D721Med (cell line): ENCODE data around the gene KCNIP1.

Experiments
- DNase-seq: peaks from one replicate; pipeline ENCODE4 v3.0.0; 2011; ENCODE audit warnings: low spot score; ENCODE audit not compliant: insufficient read length
- FAIRE-seq: peaks from 2 replicates; lab custom pipeline; 2011; peaks lifted over from hg19 to GRCh38; lab: Jason Lieb, UNC
- CTCF ChIP-seq: IDR thresholded peaks from 2 replicates; pipeline ENCODE4 v1.5.1; 2012; ENCODE audit warnings: mild to moderate bottlenecking, control low read depth; ENCODE audit not compliant: insufficient read depth; ENCODE audit errors: missing control alignments

KCNIP1 gene

GRCh38 chr5:170641589-170642031, 137.8 kb downstream of the KCNIP1 start:
- FAIRE-seq (no peak), DNase-seq (no peak)
- no peak for TF ChIP-seq CTCF

- no peak for FAIRE-seq
- DNase-seq, result no peak
- no peak for TF ChIP-seq CTCF
These were observed 138.4 kb downstream of the KCNIP1 start for GRCh38 chr5:170642066-170642735.

- TF ChIP-seq CTCF, result no peak
- FAIRE-seq, result no peak
- no peak for DNase-seq
These were observed 139.1 kb downstream of the KCNIP1 start for GRCh38 chr5:170642776-170643436.

GRCh38 chr5:170643591-170643990, 139.8 kb downstream of the KCNIP1 start:
- no peak for FAIRE-seq
- no peak for TF ChIP-seq CTCF

GRCh38 chr5:170644501-170644900, 140.7 kb downstream of the KCNIP1 start:
- no peak for TF ChIP-seq CTCF
- no peak for DNase-seq
- no peak for FAIRE-seq

More at GRCh38 chr5:170643591-170643990, 139.8 kb downstream of the KCNIP1 start:
- DNase-seq, result no peak

GRCh38 chr5:170648541-170648940, 144.7 kb downstream of the KCNIP1 start:
- DNase-seq (no peak), FAIRE-seq (no peak)
- TF ChIP-seq CTCF, result no peak

GRCh38 chr5:170650850-170651249, 147.0 kb downstream of the KCNIP1 start:
- DNase-seq, result no peak
- no peak for FAIRE-seq
- no peak for TF ChIP-seq CTCF
